Fibroblast of skin of abdomen (primary cell): ENCODE results near the gene CDK19.
"Not testable (repeated sequence)": the region's sequence is repeated elsewhere in the genome, so short reads cannot be mapped to it uniquely, and the experiment has no call there.

Experiments used
- DNase-seq: peaks from one replicate; pipeline ENCODE4 v3.0.0-alpha.2; 2013

The CDK19 gene

DNA sequence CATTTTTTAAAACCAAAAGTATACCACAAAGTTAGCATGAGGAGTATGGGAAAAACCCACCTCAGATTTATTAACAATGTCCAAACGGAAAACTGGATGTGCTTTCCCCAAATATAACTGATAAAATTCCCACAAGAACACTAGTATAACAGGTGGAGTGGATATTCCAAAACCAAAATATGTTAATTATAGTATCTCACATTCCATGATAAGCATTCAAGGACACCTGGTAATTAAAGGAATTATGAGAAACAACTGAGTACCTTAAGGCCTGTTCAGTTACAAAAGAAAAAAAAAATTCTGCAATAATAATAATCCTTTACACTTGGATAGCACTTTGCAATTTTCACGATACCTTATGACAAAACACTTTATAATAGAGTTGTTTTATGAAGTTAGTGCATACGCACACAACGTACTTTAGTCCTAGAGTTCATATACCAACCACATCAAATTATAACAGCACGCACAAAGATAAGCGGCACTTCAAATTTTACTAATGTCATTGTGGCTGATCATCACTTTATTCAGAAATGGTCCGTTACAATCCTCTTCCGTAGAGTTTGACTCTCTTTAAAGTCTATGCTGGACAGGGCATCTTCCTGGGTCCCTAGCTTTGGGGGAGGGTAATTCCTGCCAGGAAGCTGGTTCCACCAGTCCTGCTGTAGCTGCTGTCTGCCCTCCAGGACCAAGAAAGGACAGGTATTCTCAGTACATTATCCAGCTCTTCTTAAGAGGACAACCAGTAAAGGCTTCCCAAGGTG lies 1.7 kb downstream of the CDK19 start:
- DNase-seq = no peak

DNA sequence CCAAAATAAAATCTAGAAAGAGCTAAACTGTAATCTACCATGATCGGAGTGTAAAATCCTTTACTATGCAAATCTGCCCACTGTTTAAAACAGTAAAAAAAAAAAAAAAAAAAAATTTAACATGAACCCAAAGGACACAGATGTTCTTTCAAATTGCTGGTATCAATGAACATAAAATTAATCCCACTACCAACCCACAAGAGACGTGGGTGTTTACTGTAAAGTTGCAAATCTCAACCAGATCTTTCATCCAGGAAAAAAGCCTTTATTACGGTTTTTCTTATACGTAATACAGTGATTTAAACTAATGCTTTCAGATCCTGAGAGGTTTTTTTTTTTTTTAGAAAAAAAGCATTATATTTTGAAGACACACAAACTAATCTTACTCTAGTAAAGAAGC lies 2.5 kb downstream of the CDK19 start:
- DNase-seq = no peak

DNA sequence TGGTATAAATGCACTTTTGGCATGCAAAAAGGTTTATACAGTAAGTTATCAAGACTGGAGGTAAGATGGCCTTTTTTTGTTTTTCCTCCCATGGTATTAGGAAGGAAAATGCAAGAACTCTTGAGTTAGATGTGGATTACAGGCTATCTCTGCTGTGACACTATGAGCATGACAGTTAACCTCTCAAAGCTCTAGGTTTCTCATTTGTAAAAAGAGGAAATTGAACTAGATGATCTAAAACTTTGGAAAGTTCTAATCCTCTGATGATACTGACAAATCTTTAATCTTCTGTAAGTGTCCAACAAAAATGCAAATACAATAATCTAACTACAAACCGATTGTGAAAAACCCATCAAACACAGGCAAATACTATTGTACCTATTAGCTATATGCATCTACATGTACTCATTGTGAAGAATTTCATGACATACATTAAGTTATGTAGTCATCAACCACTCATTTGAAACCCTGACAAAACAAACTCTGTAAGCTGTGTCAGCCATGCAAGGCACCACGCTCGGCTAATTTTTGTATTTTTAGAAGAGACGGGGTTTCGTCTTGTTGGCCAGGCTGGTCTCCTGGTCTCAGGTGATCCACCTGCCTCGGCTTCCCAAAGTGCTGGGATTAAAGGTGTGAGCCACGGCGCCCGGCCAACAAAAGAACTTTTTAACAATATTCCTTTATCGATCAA lies 4.2 kb downstream of the CDK19 start:
- peak; percentile 8 for DNase-seq

DNA sequence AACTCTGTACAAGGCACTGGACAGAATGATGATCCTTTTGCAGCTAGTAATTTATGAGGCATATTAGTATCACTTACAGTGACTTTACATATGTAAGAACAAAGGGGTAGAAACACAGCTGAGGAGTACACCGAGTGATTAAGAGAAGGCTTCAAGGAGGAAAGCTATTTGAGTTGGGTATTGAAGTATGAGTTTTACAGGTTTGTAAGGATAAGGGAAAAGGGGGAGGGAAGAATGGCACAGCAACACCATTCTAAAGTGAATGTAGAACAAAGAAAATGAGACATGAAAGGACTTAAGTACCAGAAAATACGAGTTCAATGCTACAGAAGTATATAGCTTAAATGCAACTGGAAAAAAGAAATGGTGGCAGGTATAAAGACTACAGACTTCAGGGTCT lies 5.5 kb downstream of the CDK19 start:
- no peak for DNase-seq

DNA sequence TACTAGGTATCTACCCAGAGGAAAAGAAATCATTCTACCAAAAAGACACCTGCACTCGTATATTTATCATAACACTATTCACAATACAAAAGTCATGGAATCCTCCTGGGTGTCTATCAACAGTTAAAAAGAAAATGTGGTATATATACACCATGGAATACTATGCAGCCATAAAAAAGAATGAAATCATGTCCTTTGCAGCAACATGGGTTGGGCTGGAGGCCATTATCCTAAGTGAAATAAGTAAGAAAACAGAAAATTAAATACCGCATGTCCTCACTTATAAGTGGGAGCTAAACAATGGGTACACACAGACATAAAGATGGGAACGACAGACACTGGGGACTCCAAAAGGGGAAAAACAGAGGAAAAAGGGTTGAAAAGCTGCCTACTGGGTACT lies 13.1 kb downstream of the CDK19 start:
- not testable (repeated sequence) for DNase-seq

DNA sequence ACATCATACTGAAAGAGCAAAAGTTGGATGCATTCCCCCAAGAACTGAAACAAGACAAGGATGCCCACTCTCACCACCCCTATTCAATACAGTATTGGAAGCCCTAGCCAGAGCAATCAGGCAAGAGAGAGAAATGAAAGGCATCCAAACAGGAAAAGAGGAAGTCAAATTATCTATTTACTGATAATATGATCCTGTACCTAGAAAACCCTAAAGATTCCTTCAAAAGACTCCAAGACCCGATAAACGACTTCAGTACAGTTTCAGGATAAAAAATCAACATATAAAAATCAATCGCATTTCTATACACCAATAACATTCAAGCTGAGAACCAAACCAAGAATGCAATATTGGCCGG lies 14.5 kb downstream of the CDK19 start:
- DNase-seq = no peak

DNA sequence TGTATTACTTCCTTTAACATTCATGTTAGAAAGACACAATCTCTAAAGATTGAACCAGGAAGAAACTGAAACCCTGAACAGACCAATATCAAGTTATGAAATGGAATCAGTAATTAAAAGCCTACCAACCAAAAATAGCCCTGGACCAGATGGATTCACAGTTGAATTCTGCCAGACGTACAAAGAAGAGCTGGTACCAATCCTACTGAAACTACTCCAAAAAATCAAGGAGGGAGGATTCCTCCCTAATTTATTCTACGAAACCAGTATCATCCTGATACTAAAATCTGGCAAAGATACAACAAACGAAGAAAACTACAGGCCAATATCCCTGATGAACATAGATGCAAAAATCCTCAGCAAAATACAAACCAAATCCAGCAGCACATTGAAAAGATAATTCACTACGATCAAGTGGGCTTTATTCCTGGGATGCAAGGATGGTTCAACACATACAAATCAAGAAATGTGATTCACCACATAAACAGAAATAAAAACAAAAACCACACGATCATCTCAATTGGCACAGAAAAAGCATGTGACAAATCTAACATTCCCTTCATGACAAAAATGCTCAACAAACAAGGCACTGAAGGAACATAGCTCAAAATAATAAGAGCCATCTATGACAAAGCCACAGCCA lies 15.0 kb downstream of the CDK19 start:
- no peak for DNase-seq

DNA sequence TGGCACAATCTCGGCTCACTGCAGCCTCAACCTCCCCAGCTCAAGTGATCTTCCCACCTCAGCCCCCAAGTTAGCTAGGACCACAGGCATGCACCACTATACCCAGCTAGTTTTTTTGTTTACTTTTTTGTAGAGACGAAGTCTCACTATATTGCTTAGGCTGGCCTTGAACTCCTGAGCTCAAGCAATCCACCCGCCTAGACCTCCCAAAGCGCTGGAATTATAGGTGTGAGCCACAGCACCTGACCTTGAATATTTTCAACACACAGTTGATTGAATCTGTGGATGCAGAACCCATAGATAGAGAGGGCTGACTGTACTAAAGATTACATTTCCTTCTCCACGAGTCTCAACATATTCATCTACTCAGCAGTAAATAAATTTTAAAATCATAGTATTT lies 15.6 kb downstream of the CDK19 start:
- no peak for DNase-seq

DNA sequence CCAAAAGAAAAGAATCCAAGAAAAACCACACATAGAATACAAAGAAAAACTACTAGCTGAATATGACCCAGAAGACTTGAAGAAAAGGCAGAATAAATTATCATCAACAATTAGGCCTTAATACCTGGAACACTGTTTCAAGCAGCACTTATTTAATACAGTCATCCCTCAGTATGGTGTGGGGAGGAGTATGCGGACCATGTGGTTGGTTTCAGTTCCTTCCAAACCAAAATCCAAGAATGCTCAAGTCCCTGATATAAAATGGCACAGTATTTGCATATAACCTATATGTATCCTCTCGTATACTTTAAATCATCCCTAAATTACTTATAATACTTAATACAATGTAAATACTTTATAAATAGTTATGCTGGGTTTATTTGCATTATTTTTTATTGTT lies 16.1 kb downstream of the CDK19 start:
- DNase-seq = no peak

DNA sequence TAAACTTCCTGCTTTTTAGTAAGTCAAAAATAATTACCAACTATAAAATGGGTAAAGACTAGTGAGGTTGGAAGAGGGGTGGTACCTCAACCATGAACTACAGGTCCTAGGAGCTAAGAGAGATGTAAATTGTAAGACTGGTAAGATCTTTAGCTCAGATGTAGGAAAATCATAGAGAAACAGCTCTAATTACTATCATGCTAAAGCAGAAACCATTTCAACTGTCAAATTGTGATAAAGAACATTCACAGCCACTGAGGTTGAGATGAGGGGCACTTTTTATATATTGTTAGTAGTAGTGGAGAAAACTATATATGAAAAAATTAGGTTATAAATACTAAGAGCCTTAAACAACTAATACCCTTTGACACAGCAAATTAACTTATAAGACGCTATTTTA lies 20.0 kb downstream of the CDK19 start:
- no peak for DNase-seq

DNA sequence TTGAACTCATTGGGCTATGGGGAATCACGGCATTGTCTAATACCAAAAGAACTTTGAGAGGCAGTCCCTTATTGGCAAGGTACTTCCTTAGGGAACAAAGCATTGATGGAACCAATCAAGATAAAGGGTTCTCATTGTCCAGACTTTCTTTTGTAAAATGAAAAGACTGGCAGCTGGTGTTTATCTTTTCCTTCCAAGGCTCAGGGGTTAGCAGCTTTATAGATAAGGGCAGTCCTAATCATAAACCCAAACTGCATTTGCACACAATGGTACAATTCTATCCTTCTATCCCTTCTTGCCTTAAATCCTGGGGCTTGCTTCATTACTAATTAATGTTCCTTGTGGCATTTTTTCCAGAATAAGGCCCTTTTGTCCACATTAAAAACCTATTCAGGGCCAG lies 28.6 kb downstream of the CDK19 start:
- no peak for DNase-seq

DNA sequence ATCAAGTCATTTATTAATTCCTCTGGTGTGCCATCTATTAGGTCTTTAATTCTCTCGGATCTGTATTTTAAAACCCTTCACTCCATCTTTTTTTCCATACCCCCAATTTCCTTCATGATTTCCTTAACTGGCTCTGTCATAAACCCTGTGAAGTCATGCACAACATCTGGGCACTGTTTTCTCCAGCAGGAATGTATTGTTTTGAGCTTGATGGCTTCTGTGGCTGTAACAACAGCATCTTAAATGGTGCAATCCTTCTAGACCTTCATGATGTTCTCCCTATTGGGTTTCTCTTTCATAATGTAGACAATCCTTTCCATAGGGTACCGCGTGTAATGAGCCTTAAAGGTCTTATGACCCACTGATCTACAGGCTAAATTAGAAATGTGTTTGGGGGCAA lies 29.0 kb downstream of the CDK19 start:
- no peak for DNase-seq

DNA sequence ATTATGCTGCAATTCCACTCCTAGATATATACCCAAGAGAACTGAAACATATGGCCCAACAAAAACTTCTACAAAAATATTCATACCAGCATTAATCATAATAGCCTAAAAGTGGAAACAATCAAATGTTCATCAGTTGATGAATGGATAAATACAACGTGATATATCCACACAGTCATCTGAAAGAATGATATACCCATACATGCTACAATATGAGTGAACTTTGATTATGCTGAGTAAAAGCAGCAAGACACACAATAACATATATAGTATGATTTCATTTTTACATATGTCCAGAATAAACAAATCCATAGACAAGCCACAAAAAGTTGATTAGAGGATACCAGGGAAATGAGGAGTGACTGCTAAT lies 30.7 kb downstream of the CDK19 start:
- DNase-seq = no peak

DNA sequence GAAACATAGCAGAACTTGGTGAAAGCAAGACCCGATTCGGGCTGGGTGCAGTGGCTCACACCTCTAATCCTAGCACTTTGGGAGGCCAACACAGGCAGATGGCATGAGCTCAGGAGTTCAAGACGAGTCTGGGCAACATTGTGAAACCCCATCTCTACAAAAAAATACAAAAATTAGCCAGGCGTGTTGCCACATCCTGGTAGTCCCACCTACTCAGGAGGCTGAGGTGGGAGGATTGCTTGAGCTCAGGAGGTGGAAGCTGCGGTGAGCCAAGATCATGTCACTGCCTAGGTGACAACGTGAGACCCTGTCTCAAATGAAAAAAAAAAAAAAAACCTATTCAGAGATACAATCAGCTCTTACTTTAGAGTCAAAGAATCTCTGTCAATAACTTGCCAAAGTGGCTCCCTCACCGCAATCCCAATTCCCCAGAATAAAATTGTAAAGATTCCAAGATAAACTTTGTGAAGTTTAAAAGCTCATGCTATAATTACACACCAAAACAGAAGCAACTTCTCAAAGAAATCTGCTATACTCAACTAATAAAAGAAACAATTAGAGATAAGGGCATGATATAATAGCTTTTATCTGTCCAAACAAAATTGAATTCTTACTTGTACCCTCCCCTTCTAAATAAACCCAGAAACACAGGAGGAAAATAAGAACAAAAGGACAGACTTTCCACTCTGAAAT lies 33.6 kb downstream of the CDK19 start:
- no peak for DNase-seq

DNA sequence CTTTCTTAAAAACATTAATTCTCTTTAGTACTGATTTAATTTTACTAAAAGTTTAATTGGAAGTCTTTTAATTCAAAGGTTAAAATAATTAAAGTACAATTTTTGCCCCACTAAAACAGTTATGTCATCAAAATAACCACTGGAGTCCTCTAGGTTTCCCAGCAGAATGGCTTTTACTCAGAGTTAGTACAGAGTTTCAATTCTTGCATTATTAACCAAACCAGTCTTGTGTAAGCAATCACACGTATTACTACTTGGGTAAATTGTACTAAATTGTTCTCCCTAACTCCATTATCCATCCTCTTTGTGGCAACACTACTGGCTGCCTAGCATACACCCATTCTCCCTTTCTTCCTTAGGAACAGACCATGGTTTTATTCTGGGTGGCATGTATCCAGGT lies 36.9 kb downstream of the CDK19 start:
- DNase-seq = no peak

DNA sequence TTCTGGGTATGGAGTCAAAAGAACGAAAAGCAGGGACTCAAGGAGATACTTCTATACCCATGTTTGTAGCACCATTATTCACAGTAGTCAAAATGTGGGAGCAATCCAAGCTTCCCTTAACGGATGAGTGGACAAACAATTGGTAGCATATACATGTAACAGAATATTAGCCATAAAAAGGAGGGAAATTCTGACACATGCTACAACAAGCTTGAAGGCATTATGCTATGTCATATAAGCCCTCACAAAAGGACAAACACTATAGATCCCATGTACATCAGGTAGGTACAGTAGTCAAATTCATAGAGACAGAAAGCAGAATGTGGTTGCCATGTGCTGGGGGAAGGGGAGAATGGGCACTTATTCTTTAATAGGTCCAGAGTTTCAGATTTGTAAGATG lies 37.6 kb downstream of the CDK19 start:
- no peak for DNase-seq

DNA sequence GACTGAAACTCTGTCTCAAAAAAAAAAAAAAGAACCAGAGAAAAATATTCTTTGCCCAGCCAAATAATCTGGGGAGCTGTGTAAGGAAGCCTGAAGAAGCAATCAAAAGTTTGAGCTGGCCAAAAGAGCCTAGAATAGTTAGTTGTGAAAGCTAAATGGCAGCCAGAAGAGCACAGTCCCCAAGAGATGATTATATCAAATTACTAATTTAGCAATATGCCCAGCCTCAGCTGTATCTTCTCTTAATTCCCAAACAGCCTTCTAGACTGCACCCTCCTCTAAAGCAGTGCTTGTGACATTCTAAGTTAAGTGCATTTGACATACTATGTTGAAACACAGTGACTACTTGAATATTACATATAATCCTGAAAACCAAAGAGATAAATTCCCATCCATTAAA lies 38.9 kb downstream of the CDK19 start:
- DNase-seq = no peak

DNA sequence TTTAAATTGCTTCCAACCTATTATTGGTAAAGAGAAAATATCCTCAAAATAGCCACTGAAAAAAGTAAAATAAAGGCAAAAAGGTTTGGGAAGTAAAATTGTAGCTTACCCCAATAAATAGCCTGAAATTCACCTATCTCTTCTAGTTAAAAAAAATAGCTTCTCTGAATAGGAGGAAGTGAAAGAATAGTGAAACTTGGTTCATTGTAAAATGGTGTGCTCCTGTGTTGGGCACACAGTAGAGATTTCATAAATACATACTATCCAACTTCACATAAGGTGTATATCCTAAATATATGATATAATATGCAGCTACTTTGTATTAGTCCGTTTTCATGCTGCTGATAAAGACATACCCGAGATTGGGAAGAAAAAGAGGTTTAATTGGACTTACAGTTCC lies 45.3 kb downstream of the CDK19 start:
- DNase-seq = no peak

DNA sequence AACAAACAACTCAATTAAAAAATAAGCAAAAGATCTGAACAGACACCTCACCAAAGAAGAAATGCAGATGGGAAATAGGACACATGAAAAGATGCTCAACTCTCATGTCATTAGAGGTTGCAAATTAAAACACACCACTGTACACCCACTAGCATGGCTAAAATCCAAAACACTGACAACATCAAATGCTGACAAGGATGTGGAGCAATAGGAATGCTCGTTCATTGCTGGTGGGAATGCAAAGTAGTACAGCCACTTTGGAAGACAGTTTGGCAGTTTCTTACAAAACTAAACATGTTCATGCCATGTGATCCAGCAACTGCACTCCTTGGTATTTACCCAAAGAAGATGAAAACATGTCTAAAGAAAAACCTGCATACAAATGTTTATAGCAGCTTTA lies 47.2 kb downstream of the CDK19 start:
- DNase-seq = no peak

DNA sequence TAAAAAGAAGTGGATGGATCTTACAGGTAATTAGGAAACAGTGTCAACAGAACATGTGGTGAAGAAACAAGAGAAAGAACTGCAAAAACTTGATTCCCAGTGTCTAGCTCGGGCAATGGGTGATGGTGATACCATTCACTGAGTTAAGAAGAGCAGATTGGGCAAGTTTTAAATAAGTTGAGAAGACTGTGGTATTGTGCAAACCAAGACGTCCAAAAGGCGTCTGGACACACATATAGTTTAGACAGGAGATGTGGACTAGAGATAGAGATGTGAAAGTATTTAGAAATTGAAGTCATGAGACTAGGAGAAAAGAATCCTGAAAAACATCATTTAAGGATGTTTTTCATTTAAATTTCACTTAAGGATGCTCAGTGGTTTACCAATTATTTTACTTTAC lies 53.9 kb downstream of the CDK19 start:
- DNase-seq = no peak

DNA sequence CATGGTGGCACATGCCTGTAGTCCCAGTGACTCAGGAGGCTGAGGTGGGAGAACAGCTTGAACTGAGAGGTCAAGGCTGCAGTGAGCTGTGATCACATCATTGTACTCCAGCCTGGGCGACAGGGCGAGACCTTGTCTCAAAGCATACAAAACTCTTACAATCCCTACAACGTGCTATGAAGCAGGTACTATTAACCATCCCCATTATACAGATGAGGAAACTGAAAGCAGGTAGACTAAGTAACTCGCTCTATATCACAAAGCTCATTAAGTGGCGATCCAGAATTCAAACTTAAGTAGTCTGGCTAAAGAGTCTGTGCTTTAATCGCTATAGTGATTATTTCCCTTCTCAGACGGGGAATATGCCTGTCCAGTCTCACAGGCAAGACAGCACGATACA lies 54.7 kb downstream of the CDK19 start:
- DNase-seq = no peak

DNA sequence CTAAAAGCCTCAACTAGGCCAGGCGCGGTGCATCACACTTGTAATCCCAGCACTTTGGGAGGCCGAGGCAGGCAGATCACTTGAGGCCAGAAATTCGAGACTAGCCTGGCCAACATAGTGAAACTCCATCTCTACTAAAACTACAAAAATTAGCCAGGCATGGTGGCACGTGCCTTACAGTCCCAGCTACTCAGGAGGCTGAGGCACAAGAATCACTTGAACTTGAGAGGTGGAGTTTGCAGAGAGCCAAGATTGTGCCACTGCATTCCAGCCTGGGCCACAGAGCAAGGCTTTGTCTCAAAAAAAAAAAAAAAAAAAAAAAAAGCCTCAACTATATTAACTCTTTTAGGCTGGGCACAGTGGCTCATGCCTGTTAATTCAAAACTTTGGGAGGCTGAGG lies 55.2 kb downstream of the CDK19 start:
- not testable (repeated sequence) for DNase-seq

DNA sequence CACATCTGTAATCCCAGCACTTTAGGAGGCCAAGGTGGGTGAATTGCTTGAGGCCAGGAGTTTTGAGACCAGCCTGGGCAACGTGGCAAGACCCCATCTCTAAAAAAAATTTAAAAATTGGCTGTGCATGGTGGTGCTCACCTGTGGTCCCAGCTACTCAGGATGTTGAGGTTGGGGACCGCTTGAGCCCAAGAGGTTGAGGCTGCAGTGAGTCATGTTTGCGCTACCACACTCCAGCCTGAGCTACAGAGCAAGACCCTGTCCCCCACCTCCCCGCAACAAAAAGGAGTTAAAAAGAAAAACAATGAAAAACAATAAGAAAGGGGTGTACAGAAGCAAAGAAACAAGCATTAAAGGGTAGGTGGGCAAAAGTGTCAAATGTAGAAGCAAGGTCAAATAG lies 57.3 kb downstream of the CDK19 start:
- DNase-seq = no peak

DNA sequence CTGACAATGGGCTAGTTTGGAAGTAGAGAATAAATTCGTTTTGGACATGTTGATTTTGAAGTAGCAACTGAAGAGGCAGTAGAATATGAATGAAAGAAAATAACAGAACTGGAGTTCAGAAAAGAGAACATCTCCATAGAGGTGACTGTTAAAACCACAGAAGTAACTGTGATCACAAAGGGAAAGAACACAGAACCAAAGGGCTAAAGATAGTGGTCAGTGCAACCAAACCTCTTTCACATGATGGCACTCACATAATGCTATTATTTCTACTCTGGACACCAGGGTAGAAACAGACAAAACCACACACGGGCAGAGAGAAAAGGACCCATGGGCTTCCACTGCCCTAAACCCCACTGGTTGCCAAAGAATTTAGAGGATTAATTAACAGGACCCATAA lies 58.5 kb downstream of the CDK19 start:
- DNase-seq = no peak
